Effector CD4-positive, alpha-beta T cell (primary cell): ENCODE measurements around the gene IL1R1.
"Not testable (repeated sequence)": the region's sequence is repeated elsewhere in the genome, so short reads cannot be mapped to it uniquely, and the experiment has no call there.

Source experiments
- DNase-seq: peaks from one replicate; pipeline ENCODE4 v3.0.0-alpha.2; 2020
- total RNA-seq: gene quantifications from one replicate; lab custom pipeline; 2026; lab: John Stamatoyannopoulos, UW

IL1R1 gene, protein sequence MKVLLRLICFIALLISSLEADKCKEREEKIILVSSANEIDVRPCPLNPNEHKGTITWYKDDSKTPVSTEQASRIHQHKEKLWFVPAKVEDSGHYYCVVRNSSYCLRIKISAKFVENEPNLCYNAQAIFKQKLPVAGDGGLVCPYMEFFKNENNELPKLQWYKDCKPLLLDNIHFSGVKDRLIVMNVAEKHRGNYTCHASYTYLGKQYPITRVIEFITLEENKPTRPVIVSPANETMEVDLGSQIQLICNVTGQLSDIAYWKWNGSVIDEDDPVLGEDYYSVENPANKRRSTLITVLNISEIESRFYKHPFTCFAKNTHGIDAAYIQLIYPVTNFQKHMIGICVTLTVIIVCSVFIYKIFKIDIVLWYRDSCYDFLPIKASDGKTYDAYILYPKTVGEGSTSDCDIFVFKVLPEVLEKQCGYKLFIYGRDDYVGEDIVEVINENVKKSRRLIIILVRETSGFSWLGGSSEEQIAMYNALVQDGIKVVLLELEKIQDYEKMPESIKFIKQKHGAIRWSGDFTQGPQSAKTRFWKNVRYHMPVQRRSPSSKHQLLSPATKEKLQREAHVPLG
- total RNA-seq = 2.1 reads per million, percentile 4 among the genes with 10 or more reads in this experiment

DNA sequence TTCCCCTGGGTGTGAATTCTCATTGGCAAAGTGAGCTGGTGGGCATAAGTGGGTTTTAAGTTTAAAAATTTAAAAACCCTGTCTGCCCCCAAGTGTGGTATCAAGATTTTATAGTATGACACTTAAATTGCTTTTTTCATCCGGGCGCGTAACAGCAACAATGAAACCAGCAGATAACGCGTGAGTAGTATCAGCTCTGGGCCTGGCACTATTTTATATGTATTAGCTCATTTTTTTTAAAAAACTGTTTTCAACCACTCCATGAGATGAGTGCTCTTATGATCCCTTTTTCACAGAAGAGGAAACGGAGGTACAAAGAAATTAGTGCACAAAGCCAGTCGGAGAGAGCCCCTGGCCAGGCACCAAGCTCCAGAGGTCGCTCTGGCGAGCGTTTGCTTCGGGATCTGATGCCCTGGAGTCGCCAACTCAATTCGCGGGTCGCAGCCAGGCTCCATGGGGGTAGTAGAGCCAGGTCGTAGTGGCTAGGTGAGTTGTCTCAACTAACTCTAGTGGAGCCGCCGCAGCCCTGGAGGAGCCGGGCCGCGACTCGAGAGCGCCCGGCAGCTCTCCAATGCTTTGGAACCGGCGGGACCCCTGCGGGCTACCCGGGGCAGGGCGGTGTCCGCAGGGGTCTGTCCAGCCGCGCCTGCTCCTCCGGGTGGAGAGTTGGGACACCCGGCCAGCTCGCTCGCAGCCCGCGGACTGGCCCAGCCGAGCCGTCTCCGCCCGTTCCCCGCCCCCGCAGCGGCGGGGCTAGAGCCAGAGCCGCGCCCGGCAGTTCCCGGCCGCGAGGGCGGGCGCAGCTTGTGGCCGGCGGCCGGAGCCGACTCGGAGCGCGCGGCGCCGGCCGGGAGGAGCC, at the start of gene IL1R1:
TSS of gene IL1R1 (plus strand) at position 777 of the 859 bp plus-strand sequence. CDS start 14,979 bp downstream, outside the sequence.
- no peak for DNase-seq

DNA sequence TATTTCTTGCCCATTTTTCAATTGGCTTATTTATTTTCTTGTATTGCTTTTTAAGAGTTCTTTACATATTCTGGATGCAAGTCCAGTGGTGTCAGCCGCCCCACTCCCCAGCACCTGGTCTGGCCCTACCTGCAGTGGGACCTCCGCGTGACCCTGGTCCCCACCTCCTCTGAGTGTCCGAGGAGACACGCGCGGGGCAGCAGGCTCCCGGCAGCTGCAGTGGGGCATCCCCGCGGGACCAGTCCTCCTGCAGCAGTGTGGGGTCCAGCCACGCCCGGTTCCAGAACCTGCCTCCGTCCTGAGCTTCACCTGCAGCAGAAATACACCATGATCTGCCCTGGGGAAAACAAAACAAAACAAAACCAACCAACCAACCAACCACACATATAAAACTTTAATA, 48.9 kb upstream of the IL1R1 start:
- no peak for DNase-seq

DNA sequence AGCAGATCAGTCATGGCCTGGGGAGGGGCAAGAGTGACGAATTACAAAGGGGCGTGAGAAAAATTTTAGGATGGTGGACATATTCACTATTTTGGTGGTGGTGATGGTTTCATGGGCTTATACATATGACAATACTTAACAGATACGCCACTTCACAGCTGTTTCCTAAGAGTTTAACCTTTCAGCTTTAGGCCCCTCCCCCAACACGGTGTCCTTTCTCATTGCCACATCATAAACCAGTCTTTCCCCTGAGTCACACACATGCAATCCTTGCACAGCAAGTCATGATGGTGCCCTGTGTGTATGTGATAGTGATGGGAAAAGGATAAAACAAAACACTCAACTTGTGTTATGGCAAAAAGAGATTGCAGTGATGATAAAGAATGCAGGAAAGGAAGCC, 47.6 kb upstream of the IL1R1 start:
- no peak for DNase-seq

DNA sequence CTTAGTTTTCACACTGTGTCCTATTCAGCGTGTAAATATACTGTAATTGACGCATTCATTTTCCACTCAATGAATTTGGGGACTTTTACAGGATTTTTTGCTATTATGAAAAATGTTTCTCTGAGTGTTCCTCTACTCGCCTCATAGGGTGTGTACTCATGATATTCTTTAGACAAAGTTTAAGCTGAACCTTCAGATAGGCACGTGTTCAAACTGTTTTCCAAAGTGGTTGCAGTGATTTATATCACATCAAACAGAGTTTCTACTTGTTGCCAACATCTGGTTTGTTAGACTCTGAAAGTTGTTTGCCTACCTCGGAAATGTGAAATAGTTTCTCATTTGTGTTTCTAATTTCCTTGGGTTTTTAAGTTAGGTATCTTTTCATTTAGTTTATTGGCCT, 46.4 kb upstream of the IL1R1 start:
- DNase-seq = no peak

DNA sequence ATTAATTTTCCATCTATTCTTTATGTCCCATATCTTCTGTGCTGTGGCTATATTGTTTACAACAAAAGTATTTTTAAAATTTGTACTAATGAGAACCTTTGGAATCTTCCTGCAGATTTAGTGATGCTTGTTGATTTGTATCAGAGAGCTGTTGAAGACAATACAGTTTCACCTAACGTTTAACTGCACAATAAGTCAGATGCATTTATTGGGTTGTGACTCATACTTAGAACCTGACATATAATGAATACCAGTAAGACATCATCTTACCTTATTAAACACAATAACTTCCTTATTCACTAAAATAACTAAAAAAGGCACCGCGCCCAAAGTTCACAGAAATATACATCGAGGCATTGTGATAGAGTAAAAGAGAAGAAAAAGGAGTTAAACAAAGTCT, 43.8 kb upstream of the IL1R1 start:
- no peak for DNase-seq

DNA sequence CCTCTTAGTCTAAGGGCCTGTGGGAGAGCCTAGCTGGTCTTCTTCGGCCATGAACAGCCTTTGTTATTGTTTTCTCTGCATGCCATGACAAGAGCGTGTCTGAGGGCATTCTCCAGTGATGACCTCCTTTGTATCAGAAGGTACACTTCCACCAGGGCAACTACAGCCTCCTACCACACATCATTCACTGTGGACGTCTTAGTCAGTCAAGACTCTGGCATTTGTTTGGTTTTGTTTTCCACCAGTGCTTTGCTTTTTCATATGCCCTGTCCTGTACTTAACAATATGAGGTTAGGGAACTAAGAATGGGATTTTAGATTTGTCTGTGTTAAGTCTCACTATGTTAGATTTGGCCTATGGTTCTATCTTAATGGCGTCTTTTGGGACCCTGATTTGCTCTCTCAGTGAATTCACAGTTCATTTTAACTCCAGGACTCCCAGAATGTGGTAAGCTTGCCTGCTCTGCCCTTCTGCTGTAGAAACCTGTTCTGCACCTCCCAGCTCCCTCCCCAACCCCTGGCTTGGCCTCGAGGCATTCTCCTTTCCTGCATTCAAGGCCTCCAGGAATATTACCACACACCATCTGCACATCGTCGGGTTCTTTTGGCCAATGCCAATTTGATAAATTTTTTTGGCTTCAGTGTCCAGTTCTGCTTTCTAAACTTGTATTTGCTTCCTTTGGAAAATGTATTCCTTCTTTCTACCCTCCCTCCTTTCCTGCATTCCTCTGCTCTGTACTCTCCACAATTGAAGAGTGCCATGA, 42.8 kb upstream of the IL1R1 start:
- DNase-seq = no peak

DNA sequence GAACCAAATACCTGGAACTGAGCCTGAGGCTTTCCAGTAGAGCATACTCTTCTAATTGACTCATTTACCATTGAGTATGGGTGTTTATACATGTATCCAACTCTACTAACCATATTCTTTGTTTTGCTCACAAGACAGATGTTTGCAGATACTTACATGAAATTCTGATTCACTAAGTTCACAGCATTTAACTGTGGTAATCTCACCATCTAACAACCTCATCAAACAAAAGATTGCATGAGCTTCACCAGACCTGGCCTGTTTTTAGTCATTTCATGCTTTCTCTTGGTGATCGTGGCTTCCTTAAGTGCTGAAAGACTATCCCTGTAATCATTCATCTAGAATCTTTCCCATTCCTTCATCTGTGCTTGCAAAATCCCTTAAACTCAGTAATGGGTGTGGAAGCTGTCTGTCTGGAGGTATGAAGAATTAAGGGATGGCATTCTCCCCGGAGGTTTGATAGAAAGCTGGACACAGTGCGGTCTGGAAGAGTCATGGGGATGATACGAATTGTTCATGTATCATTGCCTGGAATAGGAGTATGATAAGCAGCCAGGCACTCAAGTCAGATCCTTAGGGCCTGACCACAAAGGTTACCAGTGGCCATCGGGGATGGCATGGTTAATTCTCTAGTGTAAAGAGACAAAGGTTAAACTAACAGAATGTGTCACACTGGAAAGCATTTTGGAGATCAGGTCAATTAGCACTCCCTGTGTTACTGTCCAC, 42.0 kb upstream of the IL1R1 start:
- no peak for DNase-seq

DNA sequence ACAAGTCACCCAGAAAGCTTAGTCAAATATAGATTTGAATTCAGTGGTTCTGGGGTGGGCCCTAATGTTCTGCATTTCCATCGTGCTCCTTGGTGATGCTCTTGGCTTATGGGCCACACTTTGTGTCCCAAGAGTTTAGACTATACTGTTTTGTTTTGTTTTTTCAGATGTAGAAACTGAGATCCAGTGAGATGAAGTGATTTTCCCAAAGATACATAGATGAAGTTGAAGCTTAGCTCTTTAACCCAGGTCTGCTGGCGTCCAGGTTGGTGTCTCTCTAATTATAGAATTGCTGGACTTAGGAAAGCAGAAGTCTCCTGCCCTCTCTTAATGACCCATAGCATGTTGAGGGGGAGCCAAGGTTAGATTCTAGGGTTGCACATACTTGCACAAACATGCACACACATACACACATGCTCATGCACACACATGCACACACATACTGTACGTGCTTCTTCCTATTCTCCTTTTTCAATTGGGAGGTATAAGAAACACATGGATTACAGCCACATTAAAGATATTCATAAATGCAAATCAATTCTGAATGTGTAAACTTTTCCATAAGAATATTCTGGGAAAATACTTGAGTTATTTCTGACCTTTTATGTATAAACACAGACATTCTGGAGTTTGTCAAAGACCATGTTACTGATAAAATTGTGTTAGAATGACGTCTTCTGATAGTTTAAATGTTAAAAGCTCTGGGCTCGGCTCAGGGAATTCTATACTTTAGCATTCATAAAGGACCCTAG, 41.3 kb upstream of the IL1R1 start:
- DNase-seq = no peak

DNA sequence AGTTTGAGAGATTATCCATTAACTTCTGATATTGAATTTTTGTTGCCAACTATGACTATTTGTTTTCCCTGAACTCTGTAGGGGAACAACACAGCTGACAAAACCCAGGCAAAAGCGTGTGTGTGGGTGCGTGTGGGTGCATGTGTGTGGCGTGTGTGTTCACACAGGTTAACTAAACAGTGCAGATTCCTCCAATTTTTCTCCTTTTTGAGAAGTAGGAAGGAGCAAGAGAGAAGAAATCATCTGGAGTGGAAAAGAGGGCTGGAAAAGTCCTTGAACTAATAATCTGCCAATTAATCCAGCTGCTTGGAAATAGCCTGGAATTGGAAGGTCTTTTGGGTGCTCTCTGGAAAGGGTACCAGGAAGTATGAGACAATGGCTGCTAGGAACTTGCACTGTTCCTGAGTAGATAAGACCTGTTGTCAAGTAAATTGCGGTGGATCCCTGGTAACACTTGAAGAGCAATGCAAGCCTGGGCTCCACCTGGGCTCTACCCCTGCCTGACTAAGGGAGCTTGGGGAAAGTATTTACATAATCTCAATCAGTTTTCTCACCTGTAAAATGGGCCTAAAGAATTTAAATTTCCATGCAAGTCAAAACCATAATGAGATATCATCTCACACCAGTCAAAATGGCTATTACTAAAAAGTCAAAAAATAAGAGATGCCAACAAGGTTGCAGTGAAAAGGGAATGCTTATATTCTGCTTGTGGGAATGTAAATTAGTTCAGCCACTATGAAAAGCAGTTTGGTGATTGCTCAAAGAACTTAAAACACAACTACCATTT, 40.5 kb upstream of the IL1R1 start:
- no peak for DNase-seq

DNA sequence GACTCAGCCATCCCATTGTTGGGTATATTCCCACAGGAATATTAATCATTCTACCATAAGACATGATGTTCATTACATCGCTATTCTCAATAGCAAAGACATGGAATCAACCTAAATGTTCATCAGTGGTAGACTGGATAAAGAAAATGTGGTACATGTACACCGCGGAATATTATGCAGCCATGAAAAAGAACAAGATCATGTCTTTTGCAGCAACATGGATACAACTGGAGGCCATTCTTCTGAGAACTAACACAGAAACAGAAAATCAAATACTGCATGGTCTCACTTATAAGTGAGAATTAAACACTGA, 40.0 kb upstream of the IL1R1 start:
- not testable (repeated sequence) for DNase-seq

DNA sequence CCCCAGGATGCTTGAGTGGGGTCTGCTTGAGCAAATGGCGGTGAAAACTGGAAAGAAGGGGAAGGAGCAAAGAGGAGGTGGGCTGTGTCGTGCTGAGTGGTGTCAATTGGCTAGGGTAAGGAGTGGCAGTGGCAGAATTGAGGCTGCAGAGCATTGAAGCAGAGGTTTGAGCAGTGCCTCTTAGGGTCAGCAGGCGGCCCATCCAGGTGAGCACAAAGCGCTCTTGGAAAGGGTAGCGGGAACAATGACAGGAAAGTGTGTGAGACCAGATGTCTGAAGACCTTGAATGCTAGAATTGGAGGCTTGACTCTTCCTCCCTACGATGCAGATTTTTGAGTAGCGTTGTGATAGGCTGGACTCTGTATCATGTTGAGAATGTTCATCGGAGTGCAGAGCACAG, 39.3 kb upstream of the IL1R1 start:
- DNase-seq = no peak

DNA sequence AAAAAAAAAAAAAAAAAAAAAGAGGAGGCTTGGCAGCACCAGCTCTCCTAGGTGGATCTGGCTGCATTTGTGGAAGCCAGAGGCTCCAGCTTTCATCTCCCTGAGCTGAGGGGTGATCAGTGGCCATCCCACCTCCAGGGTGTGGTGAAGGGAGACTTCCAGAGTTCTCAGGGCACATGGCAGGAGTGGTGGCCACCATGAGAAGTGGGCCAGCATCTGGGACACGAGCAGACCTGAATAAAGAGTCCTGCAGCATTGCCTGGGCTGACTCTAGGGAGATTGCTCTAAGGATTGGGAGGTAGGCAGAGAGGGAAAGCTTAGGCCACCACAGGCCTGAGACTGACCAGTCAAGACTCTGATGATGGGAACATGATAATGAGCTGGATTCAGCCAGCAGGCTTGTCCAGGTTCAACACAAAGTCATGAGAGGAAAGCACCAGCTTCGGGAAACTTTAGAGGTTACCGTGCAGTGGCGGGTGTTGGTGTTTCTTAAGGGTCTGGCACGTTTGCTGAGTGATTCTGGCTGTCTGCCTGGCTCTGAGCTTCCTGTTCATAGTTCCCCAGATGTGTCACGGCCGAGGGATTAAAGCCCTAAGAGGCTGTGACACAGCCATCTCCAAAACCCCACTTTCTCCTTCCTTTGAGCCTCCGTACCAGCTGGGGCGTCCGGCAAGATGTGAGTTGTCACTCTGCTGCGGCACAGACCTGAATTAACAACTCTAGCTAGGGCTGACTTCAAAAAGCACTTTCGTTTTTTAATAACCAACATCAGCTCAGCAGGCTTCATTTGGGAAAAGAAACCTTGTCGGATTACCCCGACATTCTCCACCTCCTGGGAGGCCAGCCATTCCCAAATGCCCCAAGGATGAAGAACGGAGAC, 38.3 kb upstream of the IL1R1 start:
- DNase-seq = no peak

DNA sequence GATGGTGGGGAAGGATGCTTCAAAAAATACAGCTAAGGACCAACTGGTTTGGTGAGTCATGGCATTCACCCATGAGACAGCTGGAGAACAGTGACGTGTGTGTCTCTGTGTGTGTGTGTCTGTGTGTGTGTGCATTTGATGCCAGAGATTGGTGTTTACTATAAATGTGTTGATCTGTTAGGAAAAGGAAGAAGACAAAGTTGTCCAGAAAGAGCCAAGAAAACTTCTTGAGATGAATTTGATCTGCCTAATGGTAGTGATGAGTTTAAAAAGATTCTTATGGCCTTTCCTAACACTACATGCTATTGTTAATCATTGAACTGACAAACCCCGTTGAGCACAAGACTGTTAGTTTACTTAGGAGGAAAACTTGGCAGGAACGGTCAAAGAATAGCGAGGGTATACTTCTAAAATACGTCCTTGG, 36.4 kb upstream of the IL1R1 start:
- DNase-seq = no peak

DNA sequence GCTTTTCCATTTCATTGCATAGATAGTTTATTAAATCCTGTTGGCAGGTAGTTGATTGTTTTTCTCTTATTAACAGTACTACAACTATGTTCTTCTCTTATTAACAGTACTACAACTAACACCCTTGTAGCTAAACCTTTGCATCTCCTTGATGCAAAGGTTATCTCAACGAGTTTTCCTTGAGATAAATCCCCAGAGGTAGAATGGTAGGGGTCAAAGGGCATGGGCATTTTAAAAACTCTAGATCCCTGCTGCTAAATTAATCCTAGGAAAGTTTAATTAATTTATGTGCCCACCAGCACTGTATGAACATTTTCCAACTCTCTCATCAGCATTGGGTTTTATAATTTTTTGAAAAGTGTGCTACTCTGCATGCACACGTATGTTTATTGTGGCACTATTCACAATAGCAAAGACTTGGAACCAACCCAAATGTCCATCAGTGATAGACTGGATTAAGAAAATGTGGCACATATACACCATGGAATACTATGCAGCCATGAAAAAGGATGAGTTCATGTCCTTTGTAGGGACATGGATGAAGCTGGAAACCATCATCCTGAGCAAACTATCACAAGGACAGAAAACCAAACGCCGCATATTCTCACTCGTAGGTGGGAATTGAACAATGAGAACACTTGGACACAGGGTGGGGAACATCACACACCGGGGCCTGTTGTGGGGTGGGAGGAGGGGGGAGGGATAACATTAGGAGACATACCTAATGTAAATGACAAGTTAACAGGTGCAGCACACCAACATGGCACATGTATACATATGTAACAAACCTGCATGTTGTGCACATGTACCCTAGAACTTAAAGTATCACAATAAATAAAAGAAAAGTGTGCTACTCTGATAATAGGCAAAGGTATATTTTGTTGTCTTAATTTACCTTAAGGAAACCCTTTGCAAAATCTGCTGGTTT, 35.5 kb upstream of the IL1R1 start:
- DNase-seq = not testable (repeated sequence)

DNA sequence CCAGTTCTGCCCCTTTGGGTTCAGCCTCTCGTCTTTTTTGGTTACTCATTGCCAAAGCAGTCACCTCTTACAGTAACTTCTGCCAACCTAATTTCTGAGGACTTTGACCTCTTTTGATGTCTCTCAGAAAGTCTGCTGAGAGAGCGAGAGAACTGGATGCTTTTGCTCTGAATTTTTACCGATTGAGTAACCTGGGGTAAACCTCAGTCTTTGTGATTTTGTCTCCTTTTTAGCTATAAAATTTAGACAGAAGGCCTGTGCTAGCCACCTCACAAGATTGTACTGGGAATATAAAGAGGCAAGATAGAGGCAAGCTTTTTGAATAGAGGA, 34.8 kb upstream of the IL1R1 start:
- no peak for DNase-seq

DNA sequence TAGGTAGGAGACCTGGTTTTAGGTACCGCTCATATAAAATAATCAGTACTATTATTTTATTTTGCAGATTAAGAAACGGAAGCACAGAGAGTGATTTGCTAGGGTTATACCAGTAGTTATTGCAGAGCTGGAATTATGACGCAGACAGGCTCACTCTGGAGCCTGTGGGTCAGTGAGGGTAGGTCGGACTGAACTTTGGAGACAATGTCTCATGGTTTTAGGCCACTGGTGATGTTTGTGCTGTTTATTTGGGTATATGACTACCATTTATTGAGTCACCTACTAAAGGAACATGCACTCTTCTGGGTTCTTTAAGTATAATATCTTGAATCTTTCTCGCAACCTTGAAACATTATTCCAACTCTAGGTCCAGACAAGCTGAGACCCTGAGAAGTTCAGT, 33.5 kb upstream of the IL1R1 start:
- no peak for DNase-seq

DNA sequence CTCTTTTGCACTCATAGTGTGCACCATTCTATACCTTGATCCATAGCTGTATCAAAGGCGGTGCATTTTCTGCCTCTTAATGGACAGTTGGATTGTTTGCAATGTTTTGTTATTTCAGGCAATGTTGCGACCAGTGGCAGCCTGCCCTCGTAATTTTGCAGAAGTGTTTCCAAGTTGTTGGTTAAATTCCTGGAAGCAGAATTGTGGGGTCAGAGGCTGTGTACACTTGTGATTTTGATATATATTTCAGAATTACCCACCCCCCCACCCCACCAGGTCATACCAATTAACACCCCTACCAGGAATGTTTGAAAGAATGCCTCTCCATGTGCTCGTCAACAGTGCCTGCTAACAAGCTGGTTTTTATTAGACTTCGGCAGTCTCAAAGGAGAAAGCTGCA, 32.4 kb upstream of the IL1R1 start:
- DNase-seq = no peak

DNA sequence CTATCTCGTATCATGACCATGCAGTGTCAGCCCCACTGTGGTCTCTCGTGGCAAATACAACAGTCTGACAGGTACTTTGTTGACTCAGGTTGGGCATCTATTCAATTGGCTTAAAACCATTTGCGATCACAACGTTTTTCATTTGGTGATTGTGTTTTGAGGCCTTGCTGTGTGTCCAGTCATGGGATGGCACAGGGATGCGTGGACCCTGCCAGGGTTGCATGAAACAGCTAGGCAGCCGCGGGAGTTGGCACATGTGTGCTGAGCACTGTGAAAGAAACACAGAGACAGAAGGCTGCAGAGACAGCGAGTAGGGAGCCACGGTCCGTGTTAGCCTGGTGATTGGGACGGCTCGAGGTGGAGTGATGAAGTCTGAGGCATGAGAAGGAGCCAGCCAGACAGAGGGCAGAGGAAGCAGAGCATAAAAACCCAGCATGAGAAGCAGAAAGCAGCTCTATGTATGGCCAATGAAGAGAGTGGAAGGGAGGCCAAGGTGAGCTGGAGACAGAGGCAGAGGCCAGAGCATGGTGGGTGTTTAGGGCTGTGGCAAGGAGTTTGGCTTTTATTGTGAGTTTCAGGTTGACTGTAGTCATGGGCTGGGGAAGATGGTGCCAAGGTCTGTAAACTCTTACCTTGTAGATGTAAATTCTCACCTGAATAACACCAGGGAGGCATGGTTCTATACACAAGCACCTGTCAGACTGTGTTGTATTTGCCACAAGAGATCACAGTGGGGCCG, 31.8 kb upstream of the IL1R1 start:
- no peak for DNase-seq
